NCI-H226 (cell line): Measurements from ENCODE around the gene CXCL9.
"Not testable (repeated sequence)": the region's sequence is repeated elsewhere in the genome, so short reads cannot be mapped to it uniquely, and the experiment has no call there.

Experiments
- DNase-seq: peaks from one replicate; pipeline ENCODE4 v3.0.0-alpha.2; 2015

CXCL9 gene

DNA sequence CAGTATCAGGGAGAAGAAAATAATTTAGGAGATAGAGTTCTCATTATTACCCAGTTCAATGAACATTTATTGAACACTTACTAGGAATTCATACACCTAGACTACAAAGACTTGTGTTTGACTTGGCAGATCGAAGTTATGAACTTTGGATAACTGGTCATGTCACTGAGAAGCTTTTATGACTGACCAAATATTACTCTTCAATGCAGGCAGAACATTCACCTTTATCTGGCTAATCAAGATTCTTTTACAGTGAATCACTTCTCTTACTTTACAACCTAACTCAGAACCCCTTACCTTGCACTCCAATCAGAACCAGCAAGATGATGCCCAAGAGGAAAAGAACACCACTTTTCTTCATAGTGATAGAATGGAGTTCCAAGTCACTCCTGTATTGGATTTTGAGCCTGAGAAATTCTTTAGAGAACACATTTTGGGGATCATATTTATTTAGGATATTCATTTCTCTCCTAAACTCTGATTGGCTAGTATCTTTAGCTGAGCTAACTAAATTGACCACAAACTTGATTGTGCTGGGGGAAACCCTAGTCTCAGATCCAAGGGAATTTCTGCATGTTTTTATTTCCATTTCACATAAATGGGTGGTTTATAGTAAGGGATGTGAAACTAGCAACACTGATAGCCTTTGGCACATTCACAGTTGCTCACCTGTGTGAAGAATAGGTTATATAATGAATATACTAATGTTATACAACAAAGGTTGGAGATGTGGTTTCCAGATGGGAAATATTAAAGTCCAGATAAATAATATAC, at the start of gene CXCL9:
Gene CXCL9 (minus strand): TSS at position 421 of the 774 bp plus-strand sequence. CDS start 60 bp downstream, at position 361.
- no peak for DNase-seq

DNA sequence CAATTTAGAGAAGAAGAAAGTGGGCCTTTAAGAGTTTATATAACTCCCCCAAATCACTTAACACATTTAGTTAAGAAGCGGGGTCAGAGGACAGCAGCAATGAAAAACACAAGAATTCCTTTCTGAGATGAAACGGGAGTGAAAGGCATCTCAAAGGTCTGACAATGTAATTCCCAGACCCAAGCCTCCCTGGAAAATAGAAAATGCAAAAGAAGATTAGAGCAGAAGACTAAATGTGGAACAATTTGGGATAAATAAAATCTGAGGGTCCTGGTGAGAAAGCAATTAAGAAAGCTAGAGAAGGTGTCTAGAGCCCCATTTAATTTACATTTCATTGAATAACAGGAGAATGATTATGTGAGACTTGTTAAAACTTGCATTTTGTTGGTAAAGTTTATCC, 48.1 kb upstream of the CXCL9 start:
- DNase-seq, result no peak

DNA sequence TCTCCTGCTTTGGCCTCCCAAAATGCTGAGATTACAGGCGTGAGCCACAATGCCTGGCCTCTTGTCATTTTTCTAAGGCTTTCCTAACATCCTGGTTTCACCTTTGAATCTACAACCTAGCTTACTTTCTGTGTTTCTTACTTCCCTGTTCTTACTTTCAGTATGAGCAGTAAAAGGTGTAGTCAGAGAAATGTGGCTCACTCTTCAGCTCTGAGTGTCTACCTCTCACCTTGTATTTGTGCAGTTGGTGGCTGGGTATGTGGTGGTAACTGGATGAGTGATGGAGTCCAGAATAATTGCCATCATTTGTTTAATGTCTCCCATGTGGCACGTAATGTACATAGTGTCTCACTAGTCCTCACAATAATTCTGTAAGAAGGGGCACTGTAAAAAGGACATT, 47.7 kb upstream of the CXCL9 start:
- DNase-seq, result no peak

DNA sequence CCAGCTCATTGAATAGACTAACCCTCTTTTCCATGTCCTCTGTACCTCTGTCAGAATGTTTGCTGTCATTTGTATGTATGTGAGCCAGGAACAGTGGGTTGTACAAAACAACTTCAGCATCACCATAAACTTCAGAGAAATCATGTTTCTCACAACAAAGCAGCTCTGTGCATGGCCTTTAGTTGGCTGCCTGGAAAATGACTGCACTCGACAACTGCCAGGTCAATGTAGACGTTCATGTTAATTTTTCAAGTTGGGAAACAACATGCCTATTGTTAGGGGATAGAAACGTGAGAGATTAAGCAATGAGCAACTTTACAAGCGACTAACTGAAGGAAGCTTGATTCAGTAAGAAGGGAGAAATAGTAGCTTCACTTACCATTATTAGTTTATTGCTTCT, 46.4 kb upstream of the CXCL9 start:
- no peak for DNase-seq

DNA sequence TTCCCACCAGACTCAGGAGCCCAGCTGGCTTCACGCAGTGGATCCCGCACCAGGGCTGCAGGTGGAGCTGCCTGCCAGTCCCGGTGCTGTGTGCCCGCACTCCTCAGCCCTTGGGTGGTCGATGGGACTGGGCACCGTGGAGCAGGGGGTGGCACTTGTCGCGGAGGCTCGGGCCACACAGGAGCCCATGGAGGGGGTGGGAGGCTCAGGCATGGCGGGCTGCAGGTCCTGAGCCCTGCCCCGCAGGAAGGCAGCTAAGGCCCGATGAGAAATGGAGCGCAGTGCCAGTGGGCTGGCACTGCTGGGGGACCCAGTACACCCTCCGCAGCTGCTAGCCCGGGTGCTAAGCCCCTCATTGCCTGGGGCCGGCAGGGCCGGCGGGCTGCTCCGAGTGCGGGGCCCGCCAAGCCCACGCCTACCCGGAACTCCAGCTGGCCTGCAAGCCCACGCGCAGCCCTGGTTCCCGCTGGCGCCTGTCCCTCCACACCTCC, 43.3 kb upstream of the CXCL9 start:
- DNase-seq, result not testable (repeated sequence)

DNA sequence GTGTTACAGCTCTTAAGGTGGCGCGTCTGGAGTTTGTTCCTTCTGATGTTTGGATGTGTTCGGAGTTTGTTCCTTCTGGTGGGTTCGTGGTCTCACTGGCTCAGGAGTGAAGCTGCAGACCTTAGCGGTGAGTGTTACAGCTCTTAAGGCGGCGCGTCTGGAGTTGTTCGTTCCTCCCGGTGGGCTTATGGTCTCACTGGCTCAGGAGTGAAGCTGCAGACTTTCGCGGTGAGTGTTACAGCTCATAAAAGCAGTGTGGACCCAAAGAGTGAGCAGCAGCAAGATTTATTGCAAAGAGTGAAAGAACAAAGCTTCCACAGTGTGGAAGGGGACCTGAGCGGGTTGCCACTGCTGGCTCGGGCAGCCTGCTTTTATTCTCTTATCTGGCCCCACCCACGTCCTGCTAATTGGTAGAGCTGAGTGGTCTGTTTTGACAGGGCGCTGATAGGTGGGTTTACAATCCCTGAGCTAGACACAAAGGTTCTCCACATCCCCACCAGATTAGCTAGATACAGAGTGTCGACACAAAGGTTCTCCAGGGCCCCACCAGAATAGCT, 42.6 kb upstream of the CXCL9 start:
- DNase-seq, result not testable (repeated sequence)

DNA sequence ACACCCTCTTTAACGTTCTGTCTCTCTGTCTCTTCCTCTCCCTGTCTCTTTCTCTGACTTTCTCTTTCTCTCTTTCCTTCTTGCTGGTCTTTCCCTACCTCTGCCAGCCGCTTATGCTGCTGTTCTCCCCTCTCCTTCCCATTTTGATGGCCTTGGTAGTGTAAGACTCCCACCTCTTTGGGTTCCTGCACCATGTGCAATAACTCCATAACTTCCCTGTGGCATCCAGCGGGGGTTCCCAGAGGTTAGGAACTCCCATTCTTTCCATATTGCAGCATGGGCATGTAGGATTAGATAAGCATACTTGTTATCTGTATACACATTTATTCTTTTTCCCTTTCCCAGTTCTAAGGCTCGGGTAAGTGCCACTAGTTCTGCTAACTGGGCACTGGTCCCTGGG, 37.4 kb upstream of the CXCL9 start:
- not testable (repeated sequence) for DNase-seq

DNA sequence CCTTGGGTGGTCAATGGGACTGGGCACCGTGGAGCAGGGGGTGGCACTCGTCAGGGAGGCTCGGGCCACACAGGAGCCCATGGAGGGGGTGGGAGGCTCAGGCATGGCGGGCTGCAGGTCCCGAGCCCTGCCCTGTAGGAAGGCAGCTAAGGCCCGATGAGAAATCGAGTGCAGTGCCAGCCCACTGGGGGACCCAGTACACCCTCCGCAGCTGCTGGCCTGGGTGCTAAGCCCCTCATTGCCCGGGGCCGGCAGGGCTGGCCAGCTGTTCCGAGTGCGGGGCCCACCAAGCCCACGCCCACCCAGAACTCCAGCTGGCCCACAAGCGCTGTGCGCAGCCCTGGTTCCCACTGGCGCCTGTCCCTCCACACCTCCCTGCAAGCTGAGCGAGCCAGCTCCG, 36.0 kb upstream of the CXCL9 start:
- not testable (repeated sequence) for DNase-seq

DNA sequence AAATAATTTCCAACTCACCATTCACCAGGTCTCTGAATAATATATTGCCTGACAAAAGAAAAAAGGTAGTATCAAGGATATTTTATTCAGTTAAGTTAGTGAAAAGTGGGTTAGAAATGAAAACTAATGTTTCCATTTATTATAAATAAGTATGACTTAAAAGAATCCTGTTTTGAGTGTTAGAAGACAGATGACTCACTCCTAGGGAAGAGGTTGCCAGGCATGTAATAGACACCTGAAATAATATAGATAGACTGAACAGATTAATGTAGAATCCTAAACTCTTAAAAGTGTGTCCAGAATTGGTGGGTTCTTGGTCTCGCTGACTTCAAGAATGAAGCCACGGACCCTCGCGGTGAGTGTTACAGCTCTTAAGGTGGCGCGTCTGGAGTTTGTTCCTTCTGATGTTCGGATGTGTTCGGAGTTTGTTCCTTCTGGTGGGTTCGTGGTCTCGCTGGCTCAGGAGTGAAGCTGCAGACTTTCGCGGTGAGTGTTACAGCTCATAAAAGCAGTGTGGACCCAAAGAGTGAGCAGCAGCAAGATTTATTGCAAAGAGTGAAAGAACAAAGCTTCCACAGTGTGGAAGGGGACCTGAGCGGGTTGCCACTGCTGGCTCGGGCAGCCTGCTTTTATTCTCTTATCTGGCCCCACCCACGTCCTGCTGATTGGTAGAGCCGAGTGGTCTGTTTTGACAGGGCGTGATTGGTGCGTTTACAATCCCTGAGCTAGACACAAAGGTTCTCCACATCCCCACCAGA, 35.1 kb upstream of the CXCL9 start:
- not testable (repeated sequence) for DNase-seq

DNA sequence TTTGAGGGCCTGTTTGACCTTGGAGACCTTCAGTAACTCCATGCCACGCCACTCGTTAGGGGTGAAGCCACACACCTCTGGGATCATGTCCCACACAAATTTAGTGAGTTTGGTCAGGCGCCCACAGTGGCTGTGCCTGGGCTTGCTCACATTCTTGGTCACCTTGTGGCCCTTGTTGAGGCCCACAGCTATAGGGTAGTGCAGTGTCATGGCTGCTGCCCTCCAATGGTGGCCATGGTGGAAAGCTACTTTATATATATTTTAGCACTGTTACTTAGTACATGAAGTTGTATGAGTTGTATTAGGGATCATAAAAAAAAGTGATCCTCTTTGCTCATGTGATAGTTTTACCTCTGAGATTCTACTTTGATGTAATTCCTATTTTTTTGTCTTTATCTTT, 29.5 kb upstream of the CXCL9 start:
- no peak for DNase-seq

DNA sequence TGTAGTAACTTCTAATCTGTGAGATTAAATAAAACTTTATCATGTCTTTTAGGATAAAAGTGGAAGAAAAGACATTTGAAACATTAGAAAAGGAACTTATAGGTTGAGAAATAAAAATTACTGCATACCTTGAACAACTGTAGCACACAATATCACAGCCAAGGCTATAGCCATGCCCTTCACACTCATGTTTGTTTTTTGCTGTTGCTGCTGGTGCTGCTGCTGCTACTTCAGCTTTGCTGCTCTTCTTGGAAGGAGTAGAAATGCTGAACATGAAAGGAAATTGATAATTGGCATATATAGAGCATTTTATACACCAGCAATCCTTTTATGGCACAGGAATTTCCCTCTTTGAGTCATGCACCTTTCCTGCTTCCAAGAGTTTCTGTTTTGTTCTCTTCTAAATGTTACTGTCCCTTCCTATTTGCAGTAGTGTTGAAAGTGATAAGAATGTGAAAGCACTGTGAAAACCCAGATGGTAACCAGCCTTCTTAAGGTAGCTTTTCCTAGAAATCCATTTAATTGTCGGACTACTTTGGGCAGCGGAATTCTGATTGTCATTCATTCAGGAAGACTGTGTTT, 28.6 kb upstream of the CXCL9 start, which contains the start of gene CXCL11:
Gene CXCL11 (minus strand): TSS at position 272 of the 582 bp plus-strand sequence. CDS start 83 bp downstream, at position 189.
- no peak for DNase-seq

DNA sequence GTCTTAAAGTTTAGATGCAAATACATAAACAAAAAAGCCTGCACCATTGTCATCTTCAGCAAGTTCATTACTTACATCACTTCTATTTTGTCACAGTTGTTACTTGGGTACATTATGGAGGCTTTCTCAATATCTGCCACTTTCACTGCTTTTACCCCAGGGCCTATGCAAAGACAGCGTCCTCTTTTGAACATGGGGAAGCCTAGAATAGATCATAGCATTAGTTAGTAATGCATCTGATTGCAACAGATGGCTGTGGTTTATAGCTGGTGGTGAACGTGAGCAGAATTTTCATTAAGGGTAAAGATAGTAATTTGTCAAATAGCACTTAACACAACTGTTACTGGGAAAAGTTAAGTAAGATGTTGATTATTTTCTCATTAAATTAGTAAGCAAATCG, 27.8 kb upstream of the CXCL9 start:
- DNase-seq, result no peak

DNA sequence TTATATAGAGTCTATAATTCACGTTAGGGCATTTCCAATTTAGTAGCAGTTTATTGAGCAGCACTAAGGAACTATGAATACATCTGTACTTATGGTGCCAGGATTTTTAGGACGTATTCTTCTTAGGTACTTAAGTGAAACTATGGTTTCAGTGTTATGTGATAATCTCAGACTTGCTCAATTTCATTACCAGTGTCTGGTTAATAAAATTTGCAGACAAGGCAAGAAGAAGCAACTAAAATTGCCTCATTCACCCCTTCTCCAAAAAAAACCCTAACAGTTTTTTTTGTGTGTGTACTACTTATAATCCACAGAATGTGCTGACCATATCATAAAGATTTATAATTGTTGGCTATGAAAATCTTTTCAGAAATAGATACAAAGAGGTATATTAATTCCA, 22.0 kb upstream of the CXCL9 start:
- no peak for DNase-seq

DNA sequence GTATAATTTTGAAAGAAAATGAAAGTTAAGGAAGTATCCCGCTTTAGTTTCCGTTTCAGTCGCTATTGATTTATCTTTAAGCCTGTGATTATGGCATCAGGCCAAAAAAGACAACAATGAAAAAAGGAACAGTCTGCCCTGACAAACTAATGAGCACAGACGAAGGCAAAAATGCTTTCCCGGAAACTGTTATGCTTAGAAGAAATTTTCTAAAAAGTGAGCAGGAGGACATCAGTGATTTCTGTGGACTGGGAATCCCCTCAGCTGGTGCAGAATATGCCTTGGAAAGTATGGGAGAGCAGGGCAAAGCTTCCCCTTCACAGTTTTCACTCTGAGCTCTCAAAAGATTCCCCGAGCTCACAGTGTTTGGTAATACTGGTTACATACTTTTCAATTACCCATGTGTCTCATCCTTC, 21.0 kb upstream of the CXCL9 start:
- DNase-seq, result no peak

DNA sequence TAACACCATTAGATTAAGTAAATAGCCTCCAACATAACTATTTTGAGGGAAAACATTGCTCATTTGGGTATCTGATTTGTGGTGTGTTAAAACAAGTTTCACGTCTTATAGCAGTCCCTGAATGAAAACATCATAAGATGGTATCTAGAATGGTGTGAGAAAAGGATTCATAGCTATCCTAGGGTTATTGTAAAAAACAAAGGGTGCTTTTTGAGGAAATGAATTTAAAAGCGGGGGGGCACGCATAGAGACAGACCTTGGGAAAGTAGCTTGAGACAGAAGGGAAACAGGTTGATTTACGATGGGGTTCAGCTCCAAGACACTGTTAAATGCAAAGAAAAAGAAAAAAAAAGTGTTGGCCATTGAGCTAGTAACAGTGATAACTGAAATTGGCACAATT, 16.8 kb upstream of the CXCL9 start:
- no peak for DNase-seq

DNA sequence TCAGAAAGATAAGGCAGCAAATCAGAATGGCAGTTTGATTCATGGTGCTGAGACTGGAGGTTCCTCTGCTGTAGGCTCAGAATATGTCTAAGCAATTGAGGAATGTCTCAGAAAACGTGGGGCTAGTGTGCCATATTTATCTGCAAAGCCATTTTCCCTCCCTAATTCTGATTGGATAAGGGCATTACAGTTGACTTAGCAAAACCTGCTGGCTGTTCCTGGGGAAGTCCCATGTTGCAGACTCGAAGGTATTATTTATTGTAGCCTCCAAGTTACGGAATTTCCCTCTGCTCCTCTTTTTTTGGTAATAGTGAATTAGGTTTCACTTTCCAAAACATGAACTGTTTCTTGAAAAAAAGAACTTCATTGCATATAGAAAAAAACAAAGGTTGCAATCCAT, 16.1 kb upstream of the CXCL9 start, which contains the start of gene CXCL10:
Gene CXCL10 (minus strand): TSS at position 109 of the 400 bp plus-strand sequence. CDS start 66 bp downstream, at position 43.
- DNase-seq, result peak; percentile 40

DNA sequence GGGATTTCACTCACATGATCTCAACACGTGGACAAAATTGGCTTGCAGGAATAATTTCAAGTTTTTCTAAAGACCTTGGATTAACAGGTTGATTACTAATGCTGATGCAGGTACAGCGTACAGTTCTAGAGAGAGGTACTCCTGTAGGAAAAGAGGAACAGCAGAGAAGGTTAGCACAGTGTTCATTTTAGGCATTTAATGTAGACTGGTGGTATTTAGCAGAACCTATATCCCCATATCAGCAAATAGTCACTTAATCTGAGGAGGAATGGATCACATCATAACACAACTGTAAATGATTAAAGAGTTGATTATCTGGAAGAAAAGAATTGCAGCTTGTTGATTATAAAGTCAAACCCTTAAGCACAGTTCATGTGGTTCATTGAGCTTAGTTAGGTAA, 15.4 kb upstream of the CXCL9 start:
- DNase-seq, result no peak

DNA sequence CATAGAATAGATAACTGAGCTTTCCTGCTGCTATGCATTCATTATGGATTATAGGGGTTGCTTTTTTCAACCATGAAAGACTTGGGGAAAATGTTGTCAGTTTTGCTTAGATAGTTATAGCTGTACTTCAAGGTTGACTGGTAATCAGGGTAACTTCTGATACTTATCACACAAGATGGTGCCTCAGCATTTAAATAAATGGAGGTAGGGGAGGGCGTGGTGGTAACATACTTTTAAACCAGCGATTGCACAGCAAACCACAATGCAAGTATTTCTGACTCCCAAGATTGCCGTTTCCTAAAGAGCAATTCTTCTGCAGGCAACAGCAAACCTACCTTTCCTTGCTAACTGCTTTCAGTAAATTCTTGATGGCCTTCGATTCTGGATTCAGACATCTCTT, 14.7 kb upstream of the CXCL9 start:
- no peak for DNase-seq

DNA sequence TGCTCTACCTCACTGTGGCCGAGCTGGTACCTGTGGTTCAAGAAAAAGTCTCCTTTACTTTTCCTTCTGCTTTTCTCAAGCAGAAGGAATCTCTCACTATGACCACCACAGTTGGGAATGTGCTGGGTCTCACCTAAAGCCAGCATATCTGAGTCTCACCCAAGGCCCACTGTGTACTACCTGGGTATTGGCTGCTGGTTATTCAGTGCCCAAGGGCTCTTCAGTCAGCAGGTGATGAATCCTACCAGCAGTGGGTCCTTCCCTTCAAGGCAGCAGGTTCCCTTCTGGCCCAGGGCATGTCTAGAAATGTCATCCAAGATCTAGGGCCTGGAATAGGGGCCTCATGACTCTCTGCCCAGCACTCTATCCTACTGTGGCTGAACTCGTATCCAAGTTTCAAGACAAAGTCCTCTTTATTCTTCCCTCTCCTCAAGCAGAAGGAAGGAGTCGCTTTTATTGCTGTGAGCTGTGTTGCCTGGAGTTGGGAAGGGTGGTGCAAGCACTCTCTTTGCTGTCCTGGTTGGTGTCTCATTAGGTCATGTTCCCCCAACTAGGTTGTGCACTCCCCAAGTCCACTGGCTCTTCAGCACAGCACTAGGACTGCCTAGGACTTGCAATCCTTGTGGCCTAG, 9.9 kb upstream of the CXCL9 start:
- DNase-seq, result no peak

DNA sequence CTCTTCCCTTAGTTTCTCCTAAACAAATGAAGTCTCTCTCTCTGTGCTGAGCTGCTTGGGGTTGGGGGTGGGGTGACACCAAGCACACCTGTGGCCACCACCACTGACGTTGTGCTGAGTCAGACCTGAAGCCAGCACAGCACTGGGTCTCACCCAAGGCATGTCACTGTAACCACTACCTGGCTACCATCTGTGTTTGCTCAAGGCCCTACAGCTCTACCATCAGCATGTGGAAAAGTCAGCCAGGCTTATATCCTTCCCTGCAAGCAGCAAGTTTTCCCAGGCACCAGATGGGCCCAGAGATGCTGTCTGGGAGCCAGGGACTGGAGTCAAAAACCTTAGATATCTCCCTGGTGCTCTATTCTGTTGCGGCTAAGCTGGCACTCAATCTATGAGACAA, 9.1 kb upstream of the CXCL9 start:
- no peak for DNase-seq

DNA sequence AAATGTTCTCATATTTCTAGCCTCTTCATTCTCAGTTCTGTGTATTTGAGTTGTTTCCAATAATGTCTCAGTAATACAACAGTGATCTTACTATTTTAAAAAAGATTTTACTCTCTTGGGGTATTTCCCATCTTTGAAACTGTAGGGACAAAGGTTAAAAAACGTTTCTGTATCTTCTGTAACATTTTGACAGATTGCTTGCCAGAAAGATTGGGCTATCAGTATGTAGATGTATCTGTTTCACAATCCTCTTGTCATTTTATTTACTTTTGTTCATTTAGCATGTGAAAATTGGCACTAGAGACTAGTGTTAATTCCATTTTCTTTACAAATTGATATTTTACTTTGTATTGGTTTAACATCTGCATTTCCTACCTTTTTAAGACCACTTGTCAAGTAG, 6.2 kb upstream of the CXCL9 start:
- DNase-seq, result no peak

DNA sequence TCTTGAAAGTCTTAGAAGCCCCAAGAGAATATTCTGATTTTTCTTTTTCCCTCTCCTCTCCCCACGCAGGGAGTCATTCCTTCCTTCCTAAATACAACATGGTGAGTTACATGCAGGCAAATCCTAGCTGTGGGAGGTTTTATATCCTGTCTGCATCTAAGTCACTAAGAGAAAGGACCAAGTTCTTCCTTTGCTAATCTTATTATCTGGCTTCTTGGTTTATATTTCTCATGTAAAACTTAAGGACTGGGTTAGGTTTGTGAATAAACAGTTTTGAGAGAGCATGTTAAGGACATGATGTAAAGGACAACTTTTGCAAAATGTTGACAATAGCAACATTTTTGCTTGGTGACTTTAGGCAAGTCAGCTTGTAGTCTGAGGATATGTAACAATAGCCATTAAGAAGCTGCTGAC, 5.1 kb upstream of the CXCL9 start:
- DNase-seq, result no peak
